Sigmoid colon (tissue), 7 donors: ENCODE results near the gene LAG3. TPM values are rescaled to one million over a fixed set of nuclear protein-coding genes. Genes with fewer than 3 reads are reported as not detected.

Experiments used
- DNase-seq: peaks from one replicate; pipeline ENCODE4 v3.0.0-alpha.2; 2019
- H3K27ac ChIP-seq, 4 donors: fragments of 200-600 bp; sonication (generic); one replicate each; pipeline ENCODE4 v1.5.1; 2016 to 2019; ENCODE audit warnings: mild to moderate bottlenecking in 1 of 4
- H3K27me3 ChIP-seq, 3 donors: fragments of 200-600 bp; sonication (generic); one replicate each; pipeline ENCODE4 v1.5.1; 2019; ENCODE audit warnings: mild to moderate bottlenecking in 1 of 3
- H3K36me3 ChIP-seq, 4 donors: fragments of 200-600 bp; sonication (generic); one replicate each; pipeline ENCODE4 v1.5.1; 2016 to 2019
- H3K4me1 ChIP-seq, 4 donors: fragments of 200-600 bp; sonication (generic); one replicate each; pipeline ENCODE4 v1.5.1; 2017 to 2019
- H3K4me3 ChIP-seq, 4 donors: fragments of 200-600 bp; sonication (generic); one replicate each; pipeline ENCODE4 v1.5.1; 2017 to 2019; ENCODE audit warnings: mild to moderate bottlenecking in 2 of 4, moderate library complexity in 1 of 4
- H3K9me3 ChIP-seq, 4 donors: fragments of 200-600 bp in 3 of 4; sonication (generic) in 3 of 4; one replicate each; pipeline versions ENCODE4 v1.5.1 to v1.6.1; 2013 to 2019
- EP300 ChIP-seq, 4 donors: sonication (generic); formaldehyde crosslinking; IDR thresholded peaks; one replicate each; pipeline ENCODE4 v1.6.1; 2017; ENCODE audit warnings: antibody characterized with exemption in 4 of 4
- POLR2A ChIP-seq, 2 donors: fragments of 450-650 bp; IDR thresholded peaks; one replicate each; pipeline ENCODE4 v1.6.1; 2016; ENCODE audit warnings: antibody characterized with exemption in 2 of 2, mild to moderate bottlenecking in 2 of 2, moderate library complexity in 2 of 2
- POLR2AphosphoS5 ChIP-seq, 4 donors: sonication (generic); formaldehyde crosslinking; IDR thresholded peaks; one replicate each; pipeline ENCODE4 v1.6.1; 2017; ENCODE audit warnings: antibody characterized with exemption in 4 of 4
- WGBS, 2 donors: extraction: QIAGEN DNeasy Blood & Tissue Kit; methylation state at CpG; one replicate each; pipeline ENCODE4 v1.1.7; 2013; 5-methylcytosine and 5-hydroxymethylcytosine counted together
- intact Hi-C: fragments of 100-400 bp; cut with DNase I; formaldehyde crosslinking; loops from one replicate; pipeline ENCODE4 v1.15.1; 2023
- polyA plus RNA-seq, 3 donors: library from polyadenylated mRNA; stranded (reverse); fragments of 200-250 nt; gene quantifications; one replicate each; pipeline ENCODE4 v1.2.3, GENCODE V29; 2013
- total RNA-seq, 4 donors: library from RNA; depleted of rRNA; stranded (reverse); fragments of >200 nt; gene quantifications; one replicate each; pipeline ENCODE4 v1.1.0, GENCODE V29; 2016
- TF ChIP-seq, protein P1 (sequence below), 4 experiments: fragments of 450-650 bp in 3 of 4; fragments of 200-600 bp in 1 of 4; IDR thresholded peaks; one replicate each; pipeline ENCODE4 v1.5.1; 2016 to 2019; ENCODE audit warnings: antibody characterized with exemption in 4 of 4, mild to moderate bottlenecking in 3 of 4, moderate library complexity in 2 of 4
- donor health status: healthy with polysubstance abuse.
- donor health status: Bipolar disorder and iron deficiency.
- donor health status: healthy.

LAG3 gene
- total and polyA plus RNA-seq, 7 donors, result 0.60 to 6.9 (median 2.7) TPM

DNA sequence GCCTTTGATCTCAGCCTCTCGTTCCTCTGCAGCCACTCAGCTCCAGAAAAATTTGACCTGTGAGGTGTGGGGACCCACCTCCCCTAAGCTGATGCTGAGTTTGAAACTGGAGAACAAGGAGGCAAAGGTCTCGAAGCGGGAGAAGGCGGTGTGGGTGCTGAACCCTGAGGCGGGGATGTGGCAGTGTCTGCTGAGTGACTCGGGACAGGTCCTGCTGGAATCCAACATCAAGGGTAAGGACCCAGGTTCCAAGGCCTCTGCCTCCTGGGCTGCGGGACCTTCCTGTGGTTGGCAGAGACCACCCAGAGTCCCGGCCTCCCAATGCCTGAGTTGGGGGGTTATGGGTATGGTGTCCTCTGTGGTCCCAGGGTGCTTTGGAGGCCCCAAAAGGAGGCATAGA, 44.8 kb downstream of the LAG3 start:
- Histone ChIP-seq H3K27ac (no peak overlapping the region), H3K36me3 (no peaks in the 10 kb centered on the region), H3K4me1 (peaks cover 0 to 10% (median 10%) of the 10 kb centered on the region in 4 donors), H3K9me3 (no peaks in the 10 kb centered on the region), H3K27me3 (no peaks in the 10 kb centered on the region), H3K4me3 (no peak overlapping the region)
- TF ChIP-seq, protein P1, sequence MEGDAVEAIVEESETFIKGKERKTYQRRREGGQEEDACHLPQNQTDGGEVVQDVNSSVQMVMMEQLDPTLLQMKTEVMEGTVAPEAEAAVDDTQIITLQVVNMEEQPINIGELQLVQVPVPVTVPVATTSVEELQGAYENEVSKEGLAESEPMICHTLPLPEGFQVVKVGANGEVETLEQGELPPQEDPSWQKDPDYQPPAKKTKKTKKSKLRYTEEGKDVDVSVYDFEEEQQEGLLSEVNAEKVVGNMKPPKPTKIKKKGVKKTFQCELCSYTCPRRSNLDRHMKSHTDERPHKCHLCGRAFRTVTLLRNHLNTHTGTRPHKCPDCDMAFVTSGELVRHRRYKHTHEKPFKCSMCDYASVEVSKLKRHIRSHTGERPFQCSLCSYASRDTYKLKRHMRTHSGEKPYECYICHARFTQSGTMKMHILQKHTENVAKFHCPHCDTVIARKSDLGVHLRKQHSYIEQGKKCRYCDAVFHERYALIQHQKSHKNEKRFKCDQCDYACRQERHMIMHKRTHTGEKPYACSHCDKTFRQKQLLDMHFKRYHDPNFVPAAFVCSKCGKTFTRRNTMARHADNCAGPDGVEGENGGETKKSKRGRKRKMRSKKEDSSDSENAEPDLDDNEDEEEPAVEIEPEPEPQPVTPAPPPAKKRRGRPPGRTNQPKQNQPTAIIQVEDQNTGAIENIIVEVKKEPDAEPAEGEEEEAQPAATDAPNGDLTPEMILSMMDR (IDR thresholded peaks at IDR 0.05), result no peak
- TF ChIP-seq POLR2AphosphoS5 (IDR thresholded peaks at IDR 0.05) (no peak), POLR2A (IDR thresholded peaks at IDR 0.05) (no peak), EP300 (IDR thresholded peaks at IDR 0.05) (no peak)
- intact Hi-C loops, result no loop called here
- 85 to 92% methylated on average over 8 of the region's 8 CpGs for WGBS, 2 donors
- no peak for DNase-seq

DNA sequence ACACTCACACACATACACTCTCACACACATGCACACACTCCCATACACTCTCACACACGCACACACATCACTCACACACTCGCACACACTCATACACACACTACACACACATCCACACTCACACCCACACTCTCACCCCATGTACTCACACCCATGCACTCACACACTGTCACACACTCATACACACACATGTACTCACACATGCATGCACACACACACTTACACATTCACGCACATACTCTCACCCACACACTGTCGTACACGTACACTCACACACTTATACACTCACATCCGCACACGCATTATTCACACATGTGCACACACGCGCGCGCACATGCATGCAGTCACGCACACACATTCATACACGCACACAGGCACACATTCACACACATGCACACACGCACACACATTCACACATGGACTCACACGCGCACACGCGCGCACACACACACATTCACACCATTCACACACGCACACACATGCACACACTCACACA, 45.4 kb downstream of the LAG3 start:
- H3K4me1 ChIP-seq, result peaks cover 0 to 16% (median 15%) of the 10 kb centered on the region in 4 donors
- H3K4me3 ChIP-seq, result no peak overlapping the region
- H3K27me3 ChIP-seq, result no peaks in the 10 kb centered on the region
- H3K9me3 ChIP-seq, result no peaks in the 10 kb centered on the region
- no peaks in the 10 kb centered on the region for H3K36me3 ChIP-seq
- 85 to 92% methylated on average over 20 of the region's 20 CpGs for WGBS, 2 donors
- DNase-seq, result no peak
- intact Hi-C loops, result no loop called here
- H3K27ac ChIP-seq, result no peak overlapping the region
- TF ChIP-seq, protein P1 (IDR thresholded peaks at IDR 0.05), result no peak
- TF ChIP-seq POLR2A (IDR thresholded peaks at IDR 0.05) (no peak), POLR2AphosphoS5 (IDR thresholded peaks at IDR 0.05) (no peak), EP300 (IDR thresholded peaks at IDR 0.05) (no peak)

DNA sequence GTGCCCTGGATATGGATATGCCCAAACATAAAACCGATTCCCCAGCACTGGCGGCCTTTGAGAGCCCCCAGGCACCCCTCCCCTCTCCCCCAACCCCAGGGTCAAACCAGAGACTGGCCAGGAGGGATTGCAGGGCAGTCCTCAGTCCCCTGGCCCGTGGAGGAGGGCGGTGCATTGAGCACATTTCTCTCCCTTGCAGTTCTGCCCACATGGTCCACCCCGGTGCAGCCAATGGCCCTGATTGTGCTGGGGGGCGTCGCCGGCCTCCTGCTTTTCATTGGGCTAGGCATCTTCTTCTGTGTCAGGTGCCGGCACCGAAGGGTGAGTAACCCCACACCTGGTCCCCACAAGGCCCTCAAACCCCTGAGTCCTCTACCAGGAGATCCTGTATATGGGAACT, 45.9 kb downstream of the LAG3 start:
- no peak overlapping the region for H3K4me3 ChIP-seq
- no peak overlapping the region for H3K27ac ChIP-seq
- WGBS, 2 donors, result 83 to 87% methylated on average over 10 of the region's 10 CpGs
- H3K27me3 ChIP-seq, result no peaks in the 10 kb centered on the region
- DNase-seq, result no peak
- intact Hi-C loops, result no loop called here
- no peaks in the 10 kb centered on the region for H3K36me3 ChIP-seq
- H3K9me3 ChIP-seq, result no peaks in the 10 kb centered on the region
- no peak for TF ChIP-seq EP300 (IDR thresholded peaks at IDR 0.05)
- TF ChIP-seq, protein P1 (IDR thresholded peaks at IDR 0.05), result no peak
- no peak for TF ChIP-seq POLR2A (IDR thresholded peaks at IDR 0.05)
- TF ChIP-seq POLR2AphosphoS5 (IDR thresholded peaks at IDR 0.05), result no peak
- peaks cover 0 to 18% (median 15%) of the 10 kb centered on the region in 4 donors for H3K4me1 ChIP-seq

DNA sequence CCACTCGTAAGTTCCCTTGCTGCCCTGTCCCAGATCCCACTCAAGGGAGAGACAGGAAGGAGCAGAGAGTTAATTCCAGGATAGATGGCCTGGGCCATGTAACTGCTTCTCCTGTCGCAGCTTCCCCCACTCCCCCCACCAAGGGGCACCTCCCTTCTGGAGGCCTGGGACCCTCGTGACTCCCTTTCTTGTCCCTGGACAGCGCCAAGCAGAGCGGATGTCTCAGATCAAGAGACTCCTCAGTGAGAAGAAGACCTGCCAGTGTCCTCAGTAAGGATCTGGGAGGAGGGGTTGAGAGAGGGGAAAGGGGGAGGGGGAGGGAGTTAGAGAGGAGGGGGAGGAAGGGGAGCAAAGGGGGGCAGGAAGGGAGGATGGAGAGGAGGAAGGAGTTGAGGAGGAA, 46.3 kb downstream of the LAG3 start:
- Histone ChIP-seq H3K27ac (no peak overlapping the region), H3K27me3 (no peaks in the 10 kb centered on the region), H3K4me3 (no peak overlapping the region), H3K9me3 (no peaks in the 10 kb centered on the region), H3K4me1 (peaks cover 0 to 18% (median 15%) of the 10 kb centered on the region in 4 donors), H3K36me3 (no peaks in the 10 kb centered on the region)
- 90 to 93% methylated on average over 5 of the region's 5 CpGs for WGBS, 2 donors
- no peak for TF ChIP-seq POLR2A (IDR thresholded peaks at IDR 0.05)
- no peak for TF ChIP-seq EP300 (IDR thresholded peaks at IDR 0.05)
- TF ChIP-seq POLR2AphosphoS5 (IDR thresholded peaks at IDR 0.05), result no peak
- TF ChIP-seq, protein P1 (IDR thresholded peaks at IDR 0.05), result no peak
- no peak for DNase-seq
- intact Hi-C loops, result no loop called here
